Urinary bladder (tissue), 4 donors: ENCODE measurements around the gene NCCRP1. TPM values are rescaled to one million over a fixed set of nuclear protein-coding genes. Genes with fewer than 3 reads are reported as not detected.

ENCODE experiments used
- DNase-seq: peaks from one replicate; pipeline ENCODE4 v3.0.0-alpha.2; 2015; ENCODE audit errors: extremely low spot score
- H3K27ac ChIP-seq: one replicate; pipeline ENCODE4 v1.5.1; 2013; ENCODE audit warnings: low read depth, mild to moderate bottlenecking, moderate library complexity
- H3K36me3 ChIP-seq: one replicate; pipeline ENCODE4 v1.6.1; 2013; ENCODE audit warnings: mild to moderate bottlenecking, moderate library complexity; ENCODE audit not compliant: insufficient read depth
- H3K4me1 ChIP-seq: one replicate; pipeline ENCODE4 v1.6.1; 2013; ENCODE audit warnings: mild to moderate bottlenecking, moderate library complexity; ENCODE audit not compliant: insufficient read depth
- H3K4me3 ChIP-seq: one replicate; pipeline ENCODE4 v1.5.1; 2013; ENCODE audit warnings: low read depth, low read length
- WGBS: extraction: QIAGEN DNeasy Blood & Tissue Kit; methylation state at CpG from one replicate; pipeline ENCODE4 v1.1.7; 2013; 5-methylcytosine and 5-hydroxymethylcytosine counted together
- polyA plus RNA-seq: library from polyadenylated mRNA; stranded (reverse); fragments of 200-250 nt; gene quantifications from one replicate; pipeline ENCODE4 v1.2.3, GENCODE V29; 2013
- total RNA-seq: library from RNA; depleted of rRNA; stranded (reverse); fragments of >200 nt; gene quantifications from one replicate; pipeline ENCODE4 v1.2.3, GENCODE V29; 2014
- donor health status: healthy with polysubstance abuse.
- donor health status: healthy.

NCCRP1 gene
- total and polyA plus RNA-seq, 2 donors: 0.38 to 1.1 TPM

DNA sequence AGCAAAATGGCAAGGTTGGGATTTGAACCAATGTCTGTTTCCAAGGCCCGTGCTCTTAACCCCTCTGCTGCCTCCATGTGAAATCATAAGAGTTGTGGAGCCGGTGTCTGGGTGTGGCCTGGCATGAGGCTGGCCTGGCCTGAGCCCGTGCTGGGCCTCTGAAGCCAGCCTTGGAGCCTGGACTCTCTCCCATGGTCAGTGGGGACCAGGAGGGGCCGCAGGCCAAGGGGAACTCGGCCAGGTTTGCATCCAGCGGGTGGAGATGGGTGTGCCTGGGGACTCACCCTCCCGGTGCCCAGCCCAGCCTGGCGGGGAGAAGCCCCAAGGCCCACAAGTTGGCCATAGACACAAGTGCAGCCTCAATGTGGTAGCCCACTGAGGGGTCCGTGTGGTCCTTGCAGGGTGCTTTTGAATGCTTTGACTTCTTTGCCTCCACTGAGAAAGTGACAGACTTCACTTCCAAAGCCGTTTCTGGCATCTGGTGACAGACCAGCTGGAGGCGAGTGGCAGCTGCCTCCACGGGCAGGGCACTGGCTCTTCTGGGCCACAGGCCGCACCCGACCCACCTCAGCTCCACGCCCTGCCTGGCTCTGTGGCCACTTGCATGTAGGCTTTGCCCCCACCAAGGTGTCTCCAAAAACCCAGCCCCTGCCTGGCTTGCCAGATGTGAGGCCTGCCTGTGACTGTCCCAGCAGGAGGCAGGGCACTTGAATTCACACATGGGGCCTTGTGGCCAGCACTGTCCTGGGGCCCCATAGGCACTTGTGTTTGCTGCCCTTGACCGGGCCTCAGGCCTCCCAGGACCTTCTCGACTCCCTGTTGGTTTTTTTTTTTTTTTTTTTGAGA is 26.2 kb upstream of the NCCRP1 start:
- Histone ChIP-seq H3K4me1 (peaks cover 3% of the 10 kb centered on the region), H3K27ac (no peak overlapping the region), H3K4me3 (no peak overlapping the region), H3K36me3 (peaks cover 17% of the 10 kb centered on the region)
- WGBS: 71% methylated on average over 17 of the region's 17 CpGs
- DNase-seq: no peak

GRCh38 chr19:39171479-39172465 is 25.0 kb upstream of the NCCRP1 start:
- WGBS: 76% methylated on average over 27 of the region's 27 CpGs
- Histone ChIP-seq H3K27ac (no peak overlapping the region), H3K4me3 (no peak overlapping the region), H3K4me1 (peaks cover under 1% of the 10 kb centered on the region), H3K36me3 (peaks cover 17% of the 10 kb centered on the region)
- no peak for DNase-seq

DNA sequence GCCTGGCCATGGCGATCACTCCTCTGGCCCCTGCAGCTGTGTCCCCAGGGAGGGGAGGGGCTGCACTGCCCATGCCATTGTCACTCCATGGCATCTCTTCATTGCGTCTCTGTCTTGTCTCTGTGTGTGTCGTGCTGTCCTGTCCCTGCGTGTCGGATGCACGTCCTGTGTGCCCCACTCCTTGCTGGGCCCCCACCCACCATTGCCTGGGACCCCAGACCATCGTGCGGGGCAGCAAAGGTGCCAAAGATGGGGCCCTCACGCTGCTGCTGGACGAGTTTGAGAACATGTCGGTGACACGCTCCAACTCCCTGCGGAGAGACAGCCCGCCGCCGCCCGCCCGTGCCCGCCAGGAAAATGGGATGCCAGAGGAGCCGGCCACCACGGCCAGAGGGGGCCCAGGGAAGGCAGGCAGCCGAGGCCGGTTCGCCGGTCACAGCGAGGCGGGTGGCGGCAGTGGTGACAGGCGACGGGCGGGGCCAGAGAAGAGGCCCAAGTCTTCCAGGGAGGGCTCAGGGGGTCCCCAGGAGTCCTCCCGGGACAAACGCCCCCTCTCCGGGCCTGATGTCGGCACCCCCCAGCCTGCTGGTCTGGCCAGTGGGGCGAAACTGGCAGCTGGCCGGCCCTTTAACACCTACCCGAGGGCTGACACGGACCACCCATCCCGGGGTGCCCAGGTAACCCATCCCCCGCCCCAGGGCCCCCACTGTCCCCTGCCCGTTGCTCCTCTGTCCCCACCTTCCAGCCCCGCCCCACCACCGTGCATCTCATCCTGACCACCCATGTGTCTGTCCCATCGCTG is 23.9 kb upstream of the NCCRP1 start:
- no peaks in the 10 kb centered on the region for H3K4me1 ChIP-seq
- DNase-seq: no peak
- no peak overlapping the region for H3K4me3 ChIP-seq
- H3K36me3 ChIP-seq: peaks cover 17% of the 10 kb centered on the region
- WGBS: 92% methylated on average over 45 of the region's 45 CpGs
- no peak overlapping the region for H3K27ac ChIP-seq

GRCh38 chr19:39173502-39173991 is 23.2 kb upstream of the NCCRP1 start:
- H3K27ac ChIP-seq: no peak overlapping the region
- no peak for DNase-seq
- H3K4me1 ChIP-seq: no peaks in the 10 kb centered on the region
- no peak overlapping the region for H3K4me3 ChIP-seq
- WGBS: 94% methylated on average over 25 of the region's 25 CpGs
- H3K36me3 ChIP-seq: peaks cover 17% of the 10 kb centered on the region

GRCh38 chr19:39174142-39174541 is 22.6 kb upstream of the NCCRP1 start:
- 85% methylated on average over 16 of the region's 16 CpGs for WGBS
- no peak overlapping the region for H3K27ac ChIP-seq

DNA sequence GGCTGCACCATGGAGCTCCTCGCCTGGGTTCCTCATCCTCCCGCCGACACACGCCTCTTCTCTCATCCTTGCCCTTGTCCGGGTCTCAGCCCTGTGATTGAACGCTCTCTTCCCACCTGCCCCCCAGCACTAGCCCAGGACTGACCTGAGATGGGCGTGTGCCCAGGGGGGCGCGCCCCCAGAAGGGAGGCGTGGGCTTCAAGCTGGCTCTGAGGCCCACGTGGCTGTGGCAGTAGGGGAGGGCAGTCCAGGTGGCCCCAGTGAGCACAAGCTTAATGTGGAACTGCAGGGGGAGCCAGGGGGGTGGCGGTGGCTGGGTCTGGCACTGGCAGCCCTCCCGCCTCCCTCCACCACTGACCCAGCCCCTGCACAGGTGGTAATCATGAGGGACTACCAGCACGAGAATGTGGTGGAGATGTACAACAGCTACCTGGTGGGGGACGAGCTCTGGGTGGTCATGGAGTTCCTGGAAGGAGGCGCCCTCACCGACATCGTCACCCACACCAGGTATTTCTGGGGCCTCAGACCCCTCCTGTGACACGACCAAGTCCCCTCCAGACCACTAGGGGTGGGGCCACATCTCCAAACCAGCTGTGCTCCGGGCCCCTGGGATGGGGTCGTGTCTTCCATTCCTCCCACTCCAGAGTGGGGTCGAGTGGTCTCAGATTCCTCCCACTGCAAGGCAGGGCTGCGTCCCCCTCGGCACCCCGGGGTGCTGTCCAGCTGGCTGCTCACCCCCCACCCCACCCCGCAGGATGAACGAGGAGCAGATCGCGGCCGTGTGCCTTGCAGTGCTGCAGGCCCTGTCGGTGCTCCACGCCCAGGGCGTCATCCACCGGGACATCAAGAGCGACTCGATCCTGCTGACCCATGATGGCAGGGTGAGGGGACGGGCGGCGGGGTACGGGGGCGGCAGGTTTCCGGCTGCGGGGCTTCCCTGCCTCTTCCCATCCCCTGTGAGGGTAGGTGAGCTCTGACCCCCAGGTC is 21.9 kb upstream of the NCCRP1 start:
- Histone ChIP-seq H3K27ac (no peak overlapping the region), H3K4me1 (no peaks in the 10 kb centered on the region), H3K4me3 (no peak overlapping the region), H3K36me3 (peaks cover 15% of the 10 kb centered on the region)
- DNase-seq: no peak
- WGBS: 89% methylated on average over 43 of the region's 43 CpGs

More at GRCh38 chr19:39174142-39174541, 22.6 kb upstream of the NCCRP1 start:
- H3K4me1 ChIP-seq: no peaks in the 10 kb centered on the region
- H3K4me3 ChIP-seq: no peak overlapping the region
- H3K36me3 ChIP-seq: peaks cover 17% of the 10 kb centered on the region
- no peak for DNase-seq

GRCh38 chr19:39175564-39175963 is 21.2 kb upstream of the NCCRP1 start:
- Histone ChIP-seq H3K36me3 (peaks cover 14% of the 10 kb centered on the region), H3K4me1 (no peaks in the 10 kb centered on the region), H3K4me3 (no peak overlapping the region), H3K27ac (no peak overlapping the region)
- DNase-seq: no peak
- WGBS: 90% methylated on average over 7 of the region's 7 CpGs

- H3K4me3 ChIP-seq: no peak overlapping the region
- whole genome bisulfite sequencing: 87% methylated on average over 10 of the region's 10 CpGs
- no peak overlapping the region for H3K27ac ChIP-seq
- H3K36me3 ChIP-seq: peaks cover 14% of the 10 kb centered on the region
- H3K4me1 ChIP-seq: no peaks in the 10 kb centered on the region
- DNase-seq: no peak
These were observed 19.6 kb upstream of the NCCRP1 start for GRCh38 chr19:39177110-39177699.

DNA sequence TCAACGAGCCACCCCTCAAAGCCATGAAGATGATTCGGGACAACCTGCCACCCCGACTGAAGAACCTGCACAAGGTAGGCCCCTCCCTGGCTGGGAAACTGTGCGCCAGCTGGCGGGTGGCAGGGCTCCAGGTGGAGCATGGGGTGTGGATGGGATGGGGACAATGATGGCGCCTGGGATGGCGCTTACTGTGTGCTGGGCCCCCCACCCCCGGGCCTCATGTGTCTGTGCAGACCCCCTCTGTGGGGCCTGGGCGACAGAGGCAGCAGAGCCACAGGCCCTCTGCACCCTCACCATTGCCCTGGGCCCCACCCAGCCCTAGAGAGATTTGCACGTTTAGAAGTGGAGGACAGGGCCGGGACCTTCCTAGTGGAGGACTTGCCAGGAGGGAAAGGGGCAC is 19.0 kb upstream of the NCCRP1 start:
- peaks cover 14% of the 10 kb centered on the region for H3K36me3 ChIP-seq
- no peak for DNase-seq
- H3K27ac ChIP-seq: no peak overlapping the region
- H3K4me3 ChIP-seq: no peak overlapping the region
- 91% methylated on average over 11 of the region's 11 CpGs for WGBS
- no peaks in the 10 kb centered on the region for H3K4me1 ChIP-seq

- WGBS: 93% methylated on average over 30 of the region's 30 CpGs
- H3K4me3 ChIP-seq: no peak overlapping the region
- peaks cover 10% of the 10 kb centered on the region for H3K36me3 ChIP-seq
- H3K27ac ChIP-seq: no peak overlapping the region
- no peak for DNase-seq
- no peaks in the 10 kb centered on the region for H3K4me1 ChIP-seq
These were observed 18.3 kb upstream of the NCCRP1 start for GRCh38 chr19:39178296-39179006.

GRCh38 chr19:39179754-39180153 is 17.0 kb upstream of the NCCRP1 start:
- H3K36me3 ChIP-seq: peaks cover 2% of the 10 kb centered on the region
- no peak overlapping the region for H3K27ac ChIP-seq
- no peak overlapping the region for H3K4me3 ChIP-seq
- H3K4me1 ChIP-seq: no peaks in the 10 kb centered on the region
- DNase-seq: no peak
- WGBS: 88% methylated on average over 10 of the region's 10 CpGs
